Neural progenitor cell (in vitro differentiated cells): Measurements from ENCODE around the gene SLC51B.

ENCODE experiments used
- EZH2 ChIP-seq: fragments of 200-600 bp; sonication (generic); IDR thresholded peaks from 2 replicates; pipeline ENCODE4 v1.6.1; 2017; ENCODE audit warnings: antibody characterized with exemption, mild to moderate bottlenecking, moderate library complexity
- TF ChIP-seq, protein P1 (sequence below): fragments of 200-600 bp; sonication (generic); IDR thresholded peaks from 2 replicates; pipeline ENCODE4 v1.5.1; 2017; ENCODE audit warnings: antibody characterized with exemption, mild to moderate bottlenecking

DNA sequence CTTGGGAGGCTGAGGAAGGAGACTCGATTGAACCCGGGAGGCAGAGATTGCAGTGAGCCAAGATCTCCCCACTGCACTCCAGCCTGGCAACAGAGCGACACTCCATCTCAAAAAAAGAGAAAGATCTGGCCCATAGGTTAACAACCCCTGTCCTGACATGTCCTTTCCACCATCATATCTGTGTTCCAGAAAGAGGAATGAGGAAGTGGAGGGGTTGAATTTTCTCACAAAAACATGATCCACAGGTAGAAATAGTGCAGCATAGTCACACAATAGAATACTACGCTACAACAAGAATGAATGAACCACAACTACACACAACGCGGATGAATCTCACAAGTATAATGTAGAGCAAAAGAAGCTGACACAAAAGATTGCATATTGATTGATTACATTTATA, 4.7 kb upstream of the SLC51B start:
- TF ChIP-seq, protein P1, sequence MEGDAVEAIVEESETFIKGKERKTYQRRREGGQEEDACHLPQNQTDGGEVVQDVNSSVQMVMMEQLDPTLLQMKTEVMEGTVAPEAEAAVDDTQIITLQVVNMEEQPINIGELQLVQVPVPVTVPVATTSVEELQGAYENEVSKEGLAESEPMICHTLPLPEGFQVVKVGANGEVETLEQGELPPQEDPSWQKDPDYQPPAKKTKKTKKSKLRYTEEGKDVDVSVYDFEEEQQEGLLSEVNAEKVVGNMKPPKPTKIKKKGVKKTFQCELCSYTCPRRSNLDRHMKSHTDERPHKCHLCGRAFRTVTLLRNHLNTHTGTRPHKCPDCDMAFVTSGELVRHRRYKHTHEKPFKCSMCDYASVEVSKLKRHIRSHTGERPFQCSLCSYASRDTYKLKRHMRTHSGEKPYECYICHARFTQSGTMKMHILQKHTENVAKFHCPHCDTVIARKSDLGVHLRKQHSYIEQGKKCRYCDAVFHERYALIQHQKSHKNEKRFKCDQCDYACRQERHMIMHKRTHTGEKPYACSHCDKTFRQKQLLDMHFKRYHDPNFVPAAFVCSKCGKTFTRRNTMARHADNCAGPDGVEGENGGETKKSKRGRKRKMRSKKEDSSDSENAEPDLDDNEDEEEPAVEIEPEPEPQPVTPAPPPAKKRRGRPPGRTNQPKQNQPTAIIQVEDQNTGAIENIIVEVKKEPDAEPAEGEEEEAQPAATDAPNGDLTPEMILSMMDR = no peak
- TF ChIP-seq EZH2 = no peak
